HG03442 (cell line): ENCODE results near the gene TMEM245.
A peak's percentile ranks its signal among the peaks of the same experiment; 100 is the strongest.

ENCODE experiments used
- ATAC-seq: cut with Tn5 transposase; IDR thresholded peaks from one replicate; pipeline ENCODE4 v1.9.1; 2021; ENCODE audit warnings: mild to moderate bottlenecking, moderate library complexity; ENCODE audit not compliant: unreplicated experiment

Gene TMEM245

GRCh38 chr9:109107402-109108240 is 12.1 kb downstream of the TMEM245 start:
- ATAC-seq = no peak

DNA sequence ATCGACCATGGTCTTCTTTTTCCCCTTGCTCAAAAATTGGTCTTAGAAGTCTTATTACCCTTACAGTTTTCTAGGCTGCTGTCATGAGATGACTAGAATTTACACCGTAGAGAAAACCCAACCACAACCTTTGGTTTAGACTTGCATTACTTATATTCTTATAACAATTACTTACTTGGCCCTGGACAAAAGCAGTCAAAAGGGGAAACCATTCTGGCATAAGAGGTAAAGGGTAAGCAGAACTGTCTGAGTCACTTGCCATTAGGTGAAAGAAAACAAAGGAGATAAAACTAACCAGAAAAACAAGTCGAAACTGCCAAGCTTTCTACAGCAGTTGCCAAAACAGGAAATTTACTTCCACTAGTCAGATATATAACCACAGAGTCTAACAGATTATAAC is 17.9 kb downstream of the TMEM245 start:
- peak; percentile 81 for ATAC-seq

GRCh38 chr9:109101202-109101595 is 18.5 kb downstream of the TMEM245 start:
- ATAC-seq = no peak

- ATAC-seq = no peak
Measured at GRCh38 chr9:109100543-109101201, 19.1 kb downstream of the TMEM245 start.

DNA sequence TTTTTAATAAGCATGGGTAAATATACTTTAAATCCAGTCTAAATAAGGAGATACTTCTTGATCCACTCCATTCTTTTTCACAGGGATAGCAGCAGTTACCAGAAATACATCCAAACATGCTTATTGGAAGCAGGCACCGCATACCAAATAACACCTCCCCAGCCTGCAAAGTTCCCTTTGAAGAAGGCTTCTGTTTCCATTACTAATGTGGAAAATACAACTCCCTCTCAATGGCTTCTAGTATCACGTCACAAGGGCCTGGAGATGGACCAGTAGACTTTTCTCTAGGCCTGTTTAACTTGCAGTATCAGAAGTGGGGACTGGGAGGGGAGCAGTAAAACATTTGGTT is 20.8 kb downstream of the TMEM245 start:
- ATAC-seq = no peak

GRCh38 chr9:109098171-109098959 is 21.4 kb downstream of the TMEM245 start:
- ATAC-seq = no peak

GRCh38 chr9:109097146-109097545 is 22.6 kb downstream of the TMEM245 start:
- no peak for ATAC-seq

- no peak for ATAC-seq
Measured at GRCh38 chr9:109095321-109095720, 24.4 kb downstream of the TMEM245 start.

DNA sequence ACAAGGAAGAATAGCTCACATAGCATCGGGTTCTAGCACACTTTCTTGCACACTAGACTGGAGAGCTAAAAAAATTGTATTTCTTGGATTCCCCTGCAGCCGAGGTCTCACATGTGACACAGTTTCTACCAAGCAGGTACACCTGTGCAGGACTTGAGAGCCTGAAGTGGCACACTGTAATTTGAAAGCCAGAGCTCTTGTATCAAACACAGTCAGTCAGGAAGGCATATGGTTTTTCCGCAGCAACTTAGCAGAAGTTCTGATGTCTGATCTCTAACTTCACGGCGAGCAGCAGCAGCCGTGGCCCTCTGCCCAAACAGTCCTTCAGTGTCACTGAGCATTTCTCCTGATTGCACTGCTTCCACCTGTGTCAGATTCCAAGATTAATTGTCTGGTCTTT is 25.5 kb downstream of the TMEM245 start:
- ATAC-seq = no peak

GRCh38 chr9:109092587-109092986 is 27.2 kb downstream of the TMEM245 start:
- no peak for ATAC-seq

DNA sequence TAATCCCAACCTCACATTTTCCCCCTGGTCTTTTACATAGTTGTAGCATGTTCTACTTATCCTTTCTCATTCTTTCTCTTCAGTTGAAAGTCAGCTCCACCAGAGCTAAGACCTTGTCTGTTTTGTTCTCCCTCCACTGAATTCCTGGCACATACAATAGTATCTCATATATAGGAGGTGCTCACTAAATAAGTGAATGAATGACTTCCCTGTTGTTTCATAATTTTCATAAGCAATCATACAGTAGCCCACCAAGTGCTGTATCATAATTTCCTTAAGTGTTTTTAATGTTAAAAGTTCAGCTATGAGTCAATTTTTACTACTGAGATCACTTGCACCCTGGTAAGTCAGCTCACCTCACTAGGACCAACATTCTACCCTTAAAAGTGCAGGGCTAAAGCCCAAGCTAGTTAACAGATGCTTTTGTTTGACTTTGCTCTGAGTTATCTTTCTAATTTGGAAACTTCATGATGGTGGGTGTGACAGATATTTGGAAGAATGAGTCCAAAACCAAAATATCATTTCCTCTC is 27.6 kb downstream of the TMEM245 start:
- no peak for ATAC-seq

- ATAC-seq = no peak
Measured at GRCh38 chr9:109088221-109088620, 31.5 kb downstream of the TMEM245 start.

DNA sequence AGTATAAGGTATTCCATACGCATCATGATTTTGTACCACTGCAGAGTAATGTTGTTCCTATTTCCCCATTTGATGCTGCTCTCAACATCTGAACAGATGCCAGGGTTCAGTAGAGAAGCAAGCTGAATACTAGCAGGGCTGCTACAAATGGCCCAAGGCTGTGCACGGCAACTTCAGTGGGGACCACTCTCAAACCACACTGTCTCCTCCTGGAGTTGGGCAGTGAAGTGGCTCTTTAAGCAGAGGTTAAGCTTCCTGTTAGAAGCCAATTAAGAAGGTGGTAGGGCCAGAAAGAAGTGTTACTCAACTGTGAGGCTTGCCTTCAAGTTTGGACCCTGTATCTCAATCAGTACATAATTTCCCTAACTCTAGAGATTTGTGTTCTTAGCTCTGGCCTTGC is 32.0 kb downstream of the TMEM245 start:
- ATAC-seq = no peak

- ATAC-seq = peak; percentile 94
Measured at GRCh38 chr9:109086221-109086620, 33.5 kb downstream of the TMEM245 start.

DNA sequence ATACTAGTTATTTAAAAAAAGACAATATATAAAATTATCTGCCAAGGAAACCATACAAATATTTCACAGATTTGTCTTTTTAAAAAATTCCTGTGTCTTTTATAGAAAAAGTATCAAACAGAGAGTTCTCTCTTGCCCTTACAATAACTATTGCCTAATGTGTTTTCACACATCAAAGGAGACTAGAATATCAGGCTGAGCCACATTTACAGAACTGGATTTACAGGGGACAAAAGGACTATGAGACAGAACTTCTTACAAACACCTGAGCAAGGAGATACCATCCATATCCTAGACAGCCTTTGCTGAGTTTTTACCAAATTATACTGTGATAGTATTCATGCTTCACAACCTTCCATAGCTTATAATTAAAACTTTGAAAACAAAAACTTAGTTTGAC is 34.2 kb downstream of the TMEM245 start:
- no peak for ATAC-seq

- ATAC-seq = no peak
Measured at GRCh38 chr9:109083813-109084405, 35.8 kb downstream of the TMEM245 start.

DNA sequence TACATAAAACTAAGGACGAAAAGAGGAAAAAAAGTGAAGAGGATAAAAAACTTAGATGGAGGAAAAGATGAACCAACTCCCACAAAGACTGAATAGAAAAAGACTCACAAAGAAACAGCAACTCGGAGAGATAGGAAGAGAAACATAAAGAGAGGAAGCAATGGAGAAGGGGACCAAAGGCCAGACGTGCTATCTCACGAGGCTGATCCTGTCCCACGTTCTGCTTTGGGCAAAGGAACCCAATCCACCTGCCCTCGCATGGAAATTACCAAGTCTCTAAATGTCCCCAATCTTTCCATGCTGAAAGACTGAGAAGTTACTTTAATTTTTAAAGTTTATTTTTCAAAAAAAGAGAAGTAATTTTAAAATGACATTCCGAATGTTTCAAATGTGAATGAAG is 36.6 kb downstream of the TMEM245 start:
- ATAC-seq = no peak

DNA sequence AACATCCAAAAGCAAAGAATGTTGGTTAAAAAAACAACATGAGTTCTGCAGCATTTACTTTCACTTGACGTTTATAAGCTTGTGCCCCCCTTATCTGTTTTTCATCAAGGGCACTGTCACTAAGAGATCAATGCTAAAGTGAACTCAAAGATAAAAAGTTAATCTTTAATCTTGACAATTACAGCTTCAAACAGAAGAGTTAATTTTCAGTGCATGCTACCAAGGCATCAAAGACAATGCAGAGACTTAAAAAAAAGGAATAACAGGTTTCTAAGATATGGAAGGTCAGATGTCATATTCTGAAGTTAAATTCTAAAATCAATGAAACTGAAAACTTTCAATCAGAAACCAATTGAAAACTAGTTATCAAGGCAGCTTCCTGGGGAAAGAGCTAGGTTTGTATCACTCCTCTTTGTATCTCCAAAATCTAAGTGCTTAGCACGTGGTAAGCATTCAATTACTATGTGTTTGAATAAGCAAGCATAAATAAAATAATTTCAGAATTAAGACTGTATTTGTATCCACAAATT is 37.6 kb downstream of the TMEM245 start:
- ATAC-seq = no peak

DNA sequence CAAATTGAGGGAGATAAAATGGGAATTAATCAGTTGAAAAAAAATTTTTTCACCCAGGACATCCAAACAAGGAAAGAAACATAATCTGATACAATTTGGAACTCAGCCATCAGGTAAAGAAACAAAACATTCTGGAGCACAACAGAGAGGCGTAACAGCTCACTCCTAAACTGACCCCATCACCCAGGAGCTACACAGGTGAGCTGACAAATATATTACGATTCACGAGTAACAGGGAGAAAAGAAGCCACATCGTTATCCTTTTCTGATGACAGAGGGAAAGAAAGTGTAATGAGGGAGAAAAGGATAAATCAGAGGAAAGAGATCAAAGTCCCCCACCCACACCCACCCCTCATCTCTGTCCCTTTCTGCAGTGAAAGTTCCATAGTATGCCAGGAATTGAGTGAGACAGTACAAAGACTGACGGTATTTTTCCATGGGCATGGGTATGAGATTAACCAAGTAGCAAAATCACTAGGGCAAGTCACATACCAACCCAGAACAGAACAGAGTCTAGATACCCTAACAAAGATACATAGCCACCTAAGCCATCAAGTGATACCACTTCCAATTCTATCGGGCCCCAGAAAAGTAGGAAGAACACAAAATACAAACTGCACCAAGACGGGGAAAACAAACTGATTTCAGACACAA is 45.4 kb downstream of the TMEM245 start:
- no peak for ATAC-seq

- no peak for ATAC-seq
Measured at GRCh38 chr9:109072821-109073435, 46.8 kb downstream of the TMEM245 start.
